HepG2 (cell line): ENCODE results near the gene GIPC2. TPM values are rescaled to one million over a fixed set of nuclear protein-coding genes. Genes with fewer than 3 reads are reported as not detected.

Experiments used
- ATAC-seq: fragments of 200-7000 bp; cut with Tn5 transposase; 3 replicates; pipeline ENCODE4 v1.9.1; 2020; ENCODE audit warnings: mild to moderate bottlenecking, moderate library complexity
- BruUV-seq: library from RNA; stranded (reverse); fragments of 400-500 nt; replicated peaks from 2 replicates; lab custom pipeline; 2021; lab: Mats Ljungman, UMichigan
- CTCF ChIA-PET: fragments of 300-600 bp; formaldehyde crosslinking; extraction: SDS; loops from one replicate; lab custom pipeline; 2021; ENCODE audit warnings: low total read pairs, inconsistent platforms, low intra/inter-chr PET ratio; lab: Yijun Ruan, JAX
- POLR2A ChIA-PET: fragments of 350-600 bp; sonication (Branson Sonifier 250); formaldehyde crosslinking; loops from one replicate; lab custom pipeline; 2020; ENCODE audit warnings: antibody characterized with exemption, inconsistent platforms; lab: Yijun Ruan, JAX
- DNase-seq: peaks from one replicate; pipeline ENCODE4 v3.0.0-alpha.2; 2015; ENCODE audit warnings: low spot score
- FAIRE-seq: peaks from 3 replicates; lab custom pipeline; 2011; peaks lifted over from hg19 to GRCh38; lab: Jason Lieb, UNC
- H2AFZ ChIP-seq: one replicate; pipeline ENCODE4 v1.6.1; 2011; ENCODE audit warnings: low read length, inconsistent platforms
- H3K27ac ChIP-seq: fragments of 300-600 bp; 3 replicates; pipeline ENCODE4 v1.8.0; 2011; ENCODE audit warnings: mixed run types, mild to moderate bottlenecking, mixed read lengths, low read length, inconsistent platforms; ENCODE audit not compliant: insufficient read depth; ENCODE audit errors: extremely low read length
- H3K27me3 ChIP-seq, 2 experiments: fragments of 200-600 bp in 1 of 2; 2 replicates in 1 of 2; 3 replicates in 1 of 2; pipeline versions ENCODE4 v1.6.0 to v1.8.0; 2011; ENCODE audit warnings: low read length in 2 of 2, mild to moderate bottlenecking in 2 of 2, moderate library complexity in 2 of 2, inconsistent platforms in 1 of 2; ENCODE audit not compliant: insufficient read depth in 2 of 2, control insufficient read depth in 1 of 2
- H3K36me3 ChIP-seq, 2 experiments: fragments of 200-600 bp in 1 of 2; replicated peaks in 1 of 2; 2 replicates in 1 of 2; 3 replicates in 1 of 2; pipeline versions ENCODE4 v1.5.1 to v1.8.0; 2011; ENCODE audit warnings: low read length in 2 of 2, inconsistent platforms in 1 of 2; ENCODE audit not compliant: insufficient read depth in 2 of 2, control insufficient read depth in 1 of 2
- H3K4me1 ChIP-seq: 2 replicates; pipeline ENCODE4 v1.5.1; 2012; ENCODE audit warnings: low read length, inconsistent platforms; ENCODE audit not compliant: insufficient read depth
- H3K4me2 ChIP-seq: 2 replicates; pipeline ENCODE4 v1.6.0; 2011; ENCODE audit warnings: low read depth, low read length, inconsistent platforms
- H3K4me3 ChIP-seq, 3 experiments: fragments of 200-600 bp in 1 of 3; sonication (generic), shearing (Covaris generic) in 1 of 3; replicated peaks in 1 of 3; 2 replicates each; pipeline ENCODE4 v1.5.1; 2011 to 2016; ENCODE audit warnings: low read length in 3 of 3, inconsistent platforms in 2 of 3, low read depth in 2 of 3, mild to moderate bottlenecking in 2 of 3, control low read depth in 1 of 3, mixed read lengths in 1 of 3; ENCODE audit not compliant: insufficient read depth in 1 of 3
- H3K79me2 ChIP-seq: one replicate; pipeline ENCODE4 v1.6.1; 2011; ENCODE audit warnings: low read length, inconsistent platforms; ENCODE audit not compliant: insufficient read depth
- H3K9ac ChIP-seq: 2 replicates; pipeline ENCODE4 v1.6.0; 2011; ENCODE audit warnings: mild to moderate bottlenecking, low read depth, low read length, inconsistent platforms; ENCODE audit not compliant: insufficient read depth
- H3K9me3 ChIP-seq: 2 replicates; pipeline ENCODE4 v1.5.1; 2012; ENCODE audit warnings: mild to moderate bottlenecking, low read length
- H4K20me1 ChIP-seq: 2 replicates; pipeline ENCODE4 v1.6.0; 2011; ENCODE audit warnings: inconsistent platforms, mild to moderate bottlenecking, low read length, moderate library complexity; ENCODE audit not compliant: insufficient read depth
- NFIC ChIP-seq: IDR thresholded peaks from 2 replicates; pipeline ENCODE4 v1.6.1; 2012; ENCODE audit warnings: mild to moderate bottlenecking, low read length, inconsistent platforms
- ONECUT2 ChIP-seq: sonication (generic); formaldehyde crosslinking; IDR thresholded peaks from 2 replicates; pipeline ENCODE4 v1.4.0; 2020; ENCODE audit warnings: missing genetic modification reagents
- PHF21A ChIP-seq: sonication (generic); formaldehyde crosslinking; IDR thresholded peaks from 2 replicates; pipeline ENCODE4 v1.5.0; 2020; ENCODE audit warnings: mild to moderate bottlenecking, missing genetic modification reagents
- RORA ChIP-seq: sonication (generic); formaldehyde crosslinking; IDR thresholded peaks from 2 replicates; pipeline ENCODE4 v1.5.0; 2020; ENCODE audit warnings: mild to moderate bottlenecking, missing genetic modification reagents, moderate library complexity
- SOX6 ChIP-seq, 2 experiments: fragments of 450-650 bp in 1 of 2; sonication (generic) in 1 of 2; formaldehyde crosslinking in 1 of 2; IDR thresholded peaks; 2 replicates each; pipeline versions ENCODE4 v1.4.0 to v1.6.1; 2017 to 2020; ENCODE audit warnings: antibody characterized with exemption in 1 of 2, mild to moderate bottlenecking in 1 of 2, missing genetic modification reagents in 1 of 2
- TAF1 ChIP-seq: sonication (generic); formaldehyde crosslinking; IDR thresholded peaks from 2 replicates; pipeline ENCODE4 v1.4.0; 2020; ENCODE audit warnings: missing genetic modification reagents
- ZKSCAN5 ChIP-seq: sonication (generic); formaldehyde crosslinking; IDR thresholded peaks from 2 replicates; pipeline ENCODE4 v1.5.1; 2020; ENCODE audit warnings: mild to moderate bottlenecking, missing genetic modification reagents
- ZKSCAN8 ChIP-seq: IDR thresholded peaks from 2 replicates; pipeline ENCODE4 v1.6.1; 2016; ENCODE audit warnings: borderline replicate concordance, missing genetic modification reagents, missing compliant biosample characterization
- ZNF354B ChIP-seq: sonication (generic); formaldehyde crosslinking; IDR thresholded peaks from 2 replicates; pipeline ENCODE4 v1.8.0; 2022; ENCODE audit warnings: mild to moderate bottlenecking, missing genetic modification reagents
- ZNF549 ChIP-seq: sonication (generic); formaldehyde crosslinking; IDR thresholded peaks from 2 replicates; pipeline ENCODE4 v1.5.0; 2020; ENCODE audit warnings: missing genetic modification reagents
- ZNF619 ChIP-seq: sonication (generic); formaldehyde crosslinking; IDR thresholded peaks from 2 replicates; pipeline ENCODE4 v1.4.0; 2020; ENCODE audit warnings: mild to moderate bottlenecking, missing genetic modification reagents
- WGBS: methylation state at CpG from one replicate; pipeline ENCODE4 v1.1.6; 2017; ENCODE audit warnings: low lambda C conversion rate; 5-methylcytosine and 5-hydroxymethylcytosine counted together
- in situ Hi-C: cut with HindIII; loops from 2 replicates; pipeline ENCODE4 v1.10.0; 2017; ENCODE audit warnings: low pct_unique_long_range_greater_than_20kb; ENCODE audit not compliant: extremely low pct_ligation_motif_present
- intact Hi-C: fragments of 100-400 bp; cut with micrococcal nuclease; formaldehyde crosslinking; loops from one replicate; pipeline ENCODE4 v1.10.0; 2022; ENCODE audit not compliant: unreplicated experiment
- polyA plus RNA-seq, 8 experiments: library from polyadenylated mRNA; depleted of rRNA in 3 of 8; stranded (reverse) in 7 of 8; unstranded in 1 of 8; fragments of >200 nt; fragmentation: Illumina TruSeq in 4 of 8; extraction: Trizol in 4 of 8; gene quantifications; 2 replicates each; pipeline versions ENCODE4 v1.2.1 to v1.2.3, GENCODE V29; 2011 to 2016; ENCODE audit warnings: low read depth in 4 of 8, missing spikeins in 1 of 8, mixed read lengths in 1 of 8; ENCODE audit not compliant: insufficient read depth in 1 of 8
- total RNA-seq, 5 experiments: library from RNA; depleted of rRNA; stranded (reverse); fragments of >200 nt; fragmentation: Illumina TruSeq; extraction: Trizol; gene quantifications; 2 replicates each; pipeline ENCODE4 v1.2.3, GENCODE V29; 2016; ENCODE audit warnings: low read depth in 1 of 5
- TF ChIP-seq, protein P1 (sequence below): sonication (generic); formaldehyde crosslinking; IDR thresholded peaks from 2 replicates; pipeline ENCODE4 v1.4.0; 2020; ENCODE audit warnings: mild to moderate bottlenecking, missing genetic modification reagents
- TF ChIP-seq, protein P2 (sequence below): IDR thresholded peaks from 2 replicates; pipeline ENCODE4 v1.6.1; 2016; ENCODE audit warnings: mild to moderate bottlenecking

Gene GIPC2
- total and polyA plus RNA-seq, 2 of the 13 experiments (the other 11 are each of a cell fraction or from before 2014, with no cell fraction given): 6.1 to 21.6 TPM

DNA sequence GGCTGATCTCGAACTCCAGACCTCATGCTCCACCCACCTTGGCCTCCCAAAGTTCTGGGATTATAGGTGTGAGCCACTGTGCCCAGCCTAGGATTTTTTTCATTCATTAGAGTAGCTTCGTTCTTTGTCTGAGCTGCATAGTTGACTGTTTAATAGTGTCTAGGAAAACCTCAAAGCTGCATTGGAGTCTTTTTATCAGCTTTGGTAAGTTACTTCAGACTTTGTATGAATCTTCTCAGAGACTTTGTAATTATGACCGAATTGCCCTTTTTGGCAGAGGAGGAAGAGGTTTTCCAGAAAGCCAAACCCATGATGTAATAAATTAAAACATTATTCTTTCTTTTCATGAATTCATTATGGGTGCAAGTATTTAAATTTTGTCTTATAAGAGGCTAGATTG lies 35.9 kb upstream of the GIPC2 start:
- no peak for ATAC-seq
- Histone ChIP-seq H4K20me1 (no peaks in the 10 kb centered on the region; the same call in none of the 2 replicates), H3K4me3 (no peak overlapping the region), H3K27me3 (no peaks in the 10 kb centered on the region), H3K9ac (no peak overlapping the region)
- CTCF ChIA-PET: no interaction called here
- no TSS peak for BruUV-seq
- no peak for TF ChIP-seq ZKSCAN5 (CRISPR knock-in tag)
- TF ChIP-seq RORA (CRISPR knock-in tag): no peak
- no peak for TF ChIP-seq ZNF354B (CRISPR knock-in tag)
- no peak for TF ChIP-seq NFIC
- TF ChIP-seq TAF1 (CRISPR knock-in tag): no peak
- no peak for TF ChIP-seq ONECUT2
- no peak for TF ChIP-seq PHF21A (CRISPR knock-in tag)
- TF ChIP-seq, protein P1, sequence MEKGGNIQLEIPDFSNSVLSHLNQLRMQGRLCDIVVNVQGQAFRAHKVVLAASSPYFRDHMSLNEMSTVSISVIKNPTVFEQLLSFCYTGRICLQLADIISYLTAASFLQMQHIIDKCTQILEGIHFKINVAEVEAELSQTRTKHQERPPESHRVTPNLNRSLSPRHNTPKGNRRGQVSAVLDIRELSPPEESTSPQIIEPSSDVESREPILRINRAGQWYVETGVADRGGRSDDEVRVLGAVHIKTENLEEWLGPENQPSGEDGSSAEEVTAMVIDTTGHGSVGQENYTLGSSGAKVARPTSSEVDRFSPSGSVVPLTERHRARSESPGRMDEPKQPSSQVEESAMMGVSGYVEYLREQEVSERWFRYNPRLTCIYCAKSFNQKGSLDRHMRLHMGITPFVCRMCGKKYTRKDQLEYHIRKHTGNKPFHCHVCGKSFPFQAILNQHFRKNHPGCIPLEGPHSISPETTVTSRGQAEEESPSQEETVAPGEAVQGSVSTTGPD (CRISPR knock-in tag): no peak
- no peak for TF ChIP-seq ZNF549 (CRISPR knock-in tag)
- no peak for TF ChIP-seq SOX6 (IDR thresholded peaks at IDR 0.05)
- TF ChIP-seq SOX6 (CRISPR knock-in tag; IDR thresholded peaks at IDR 0.05): no peak
- TF ChIP-seq, protein P2, sequence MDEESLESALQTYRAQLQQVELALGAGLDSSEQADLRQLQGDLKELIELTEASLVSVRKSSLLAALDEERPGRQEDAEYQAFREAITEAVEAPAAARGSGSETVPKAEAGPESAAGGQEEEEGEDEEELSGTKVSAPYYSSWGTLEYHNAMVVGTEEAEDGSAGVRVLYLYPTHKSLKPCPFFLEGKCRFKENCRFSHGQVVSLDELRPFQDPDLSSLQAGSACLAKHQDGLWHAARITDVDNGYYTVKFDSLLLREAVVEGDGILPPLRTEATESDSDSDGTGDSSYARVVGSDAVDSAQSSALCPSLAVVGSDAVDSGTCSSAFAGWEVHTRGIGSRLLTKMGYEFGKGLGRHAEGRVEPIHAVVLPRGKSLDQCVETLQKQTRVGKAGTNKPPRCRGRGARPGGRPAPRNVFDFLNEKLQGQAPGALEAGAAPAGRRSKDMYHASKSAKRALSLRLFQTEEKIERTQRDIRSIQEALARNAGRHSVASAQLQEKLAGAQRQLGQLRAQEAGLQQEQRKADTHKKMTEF (CRISPR knock-in tag): no peak
- no peak for TF ChIP-seq ZNF619
- no peak for TF ChIP-seq ZKSCAN8 (CRISPR knock-in tag)
- TF ChIP-seq, all 625 proteins: peak for 0
- FAIRE-seq (no peak), DNase-seq (no peak)
- H3K4me1 ChIP-seq: peaks cover 47% of the 10 kb centered on the region
- intact Hi-C loops (no loop called here), in situ Hi-C loops (no loop called here)
- 97% methylated on average over 3 of the region's 3 CpGs for WGBS
- no peaks in the 10 kb centered on the region for H3K9me3 ChIP-seq
- H3K79me2 ChIP-seq: peaks cover 50% of the 10 kb centered on the region
- H3K36me3 ChIP-seq: no peaks in the 10 kb centered on the region; a peak in 1 of 5 replicates
- no peak overlapping the region for H2AFZ ChIP-seq
- H3K27ac ChIP-seq: no peak overlapping the region
- POLR2A ChIA-PET: interaction anchor here (1.5 kb wide), 1 partner anchor 31 kb away, joined by 4 read pairs; the partner anchor contains the start of gene FUBP1
- no peak overlapping the region for H3K4me2 ChIP-seq
